ENCODE measurements around the gene POMGNT1.
A peak's percentile ranks its signal among the peaks of the same experiment; 100 is the strongest.

The POMGNT1 gene

GRCh38 chr1:46211051-46211450, 12.8 kb upstream of the POMGNT1 start:
- no peak for FAIRE-seq

GRCh38 chr1:46210561-46210960, 12.3 kb upstream of the POMGNT1 start:
- FAIRE-seq (no peak), DNase-seq (ENCODE audit: low spot score) (no peak)

More at GRCh38 chr1:46211051-46211450, 12.8 kb upstream of the POMGNT1 start:
- no peak for DNase-seq (ENCODE audit: low spot score)

- no peak for FAIRE-seq
Observed at GRCh38 chr1:46206399-46206798, 8.2 kb upstream of the POMGNT1 start.

GRCh38 chr1:46205791-46206190, 7.6 kb upstream of the POMGNT1 start:
- FAIRE-seq (no peak), DNase-seq (ENCODE audit: low spot score) (no peak)

More at GRCh38 chr1:46206399-46206798, 8.2 kb upstream of the POMGNT1 start:
- DNase-seq (ENCODE audit: low spot score) = no peak

- DNase-seq (ENCODE audit: low spot score) (no peak), FAIRE-seq (no peak)
Observed at GRCh38 chr1:46205141-46205540, 6.9 kb upstream of the POMGNT1 start.

- FAIRE-seq (no peak), DNase-seq (ENCODE audit: low spot score) (no peak)
Observed at GRCh38 chr1:46204406-46204742, 6.1 kb upstream of the POMGNT1 start.

GRCh38 chr1:46203738-46204405, 5.6 kb upstream of the POMGNT1 start:
- DNase-seq (ENCODE audit: low spot score) (no peak), FAIRE-seq (peak; percentile 70)

GRCh38 chr1:46199233-46199749, 1.1 kb upstream of the POMGNT1 start:
- FAIRE-seq (no peak), DNase-seq (ENCODE audit: low spot score) (no peak)

- DNase-seq (ENCODE audit: low spot score) (no peak), FAIRE-seq (no peak)
Observed at GRCh38 chr1:46197560-46197963, 672 bp downstream of the POMGNT1 start.

GRCh38 chr1:46196609-46197008, 1.6 kb downstream of the POMGNT1 start:
- FAIRE-seq = no peak
- DNase-seq (ENCODE audit: low spot score) = no peak

- DNase-seq (ENCODE audit: low spot score) (no peak), FAIRE-seq (no peak)
Observed at GRCh38 chr1:46194641-46195193, 3.5 kb downstream of the POMGNT1 start.

GRCh38 chr1:46193984-46194570, 4.2 kb downstream of the POMGNT1 start:
- FAIRE-seq = no peak
- DNase-seq (ENCODE audit: low spot score) = no peak

- DNase-seq (ENCODE audit: low spot score) = no peak
- no peak for FAIRE-seq
Observed at GRCh38 chr1:46193285-46193684, 4.9 kb downstream of the POMGNT1 start.

- no peak for FAIRE-seq
- DNase-seq (ENCODE audit: low spot score) = no peak
Observed at GRCh38 chr1:46192171-46192570, 6.1 kb downstream of the POMGNT1 start.

GRCh38 chr1:46191033-46191701, 7.1 kb downstream of the POMGNT1 start:
- no peak for DNase-seq (ENCODE audit: low spot score)
- no peak for FAIRE-seq

GRCh38 chr1:46190539-46190938, 7.7 kb downstream of the POMGNT1 start:
- FAIRE-seq = no peak
- no peak for DNase-seq (ENCODE audit: low spot score)

- no peak for DNase-seq (ENCODE audit: low spot score)
- FAIRE-seq = no peak
Observed at GRCh38 chr1:46188295-46189030, 9.8 kb downstream of the POMGNT1 start.

GRCh38 chr1:46187106-46187869, 10.9 kb downstream of the POMGNT1 start:
- no peak for FAIRE-seq
- no peak for DNase-seq (ENCODE audit: low spot score)

- DNase-seq (ENCODE audit: low spot score) (no peak), FAIRE-seq (no peak)
Observed at GRCh38 chr1:46186076-46186475, 12.2 kb downstream of the POMGNT1 start.

GRCh38 chr1:46184920-46185658, 13.1 kb downstream of the POMGNT1 start:
- FAIRE-seq (no peak), DNase-seq (ENCODE audit: low spot score) (no peak)
